IMR-90 (cell line): ENCODE results near the gene ANKRD16. TPM values are rescaled to one million over a fixed set of nuclear protein-coding genes. Genes with fewer than 3 reads are reported as not detected.

Experiments used
- ATAC-seq: fragments of 200-7000 bp; cut with Tn5 transposase; 2 replicates; pipeline ENCODE4 v1.9.1; 2020; ENCODE audit warnings: low read depth, mild to moderate bottlenecking, moderate library complexity
- BruUV-seq: library from RNA; stranded (reverse); fragments of 400-500 nt; replicated peaks from 2 replicates; lab custom pipeline; 2021; lab: Mats Ljungman, UMichigan
- CTCF ChIA-PET: fragments of 300-600 bp; formaldehyde crosslinking; extraction: SDS; loops from one replicate; lab custom pipeline; 2021; ENCODE audit warnings: antibody characterized with exemption; lab: Yijun Ruan, JAX
- POLR2A ChIA-PET: fragments of 300-600 bp; sonication (Branson Sonifier 250); formaldehyde crosslinking; loops from one replicate; lab custom pipeline; 2022; ENCODE audit warnings: antibody characterized with exemption; ENCODE audit not compliant: unreplicated experiment; lab: Charles Lee
- DNase-seq: peaks from one replicate; pipeline ENCODE4 v3.0.0; 2013
- H2AFZ ChIP-seq: replicated peaks from 2 replicates; pipeline ENCODE3; 2013; ENCODE audit warnings: low read length, mild to moderate bottlenecking; ENCODE audit not compliant: poor library complexity
- H2AK5ac ChIP-seq: 2 replicates; pipeline ENCODE4 v1.6.1; 2013; ENCODE audit warnings: low read depth, low read length, inconsistent platforms
- H2AK9ac ChIP-seq: replicated peaks from 2 replicates; pipeline ENCODE3; 2013; ENCODE audit warnings: mild to moderate bottlenecking, low read depth, low read length, moderate library complexity; ENCODE audit not compliant: poor library complexity
- H2BK120ac ChIP-seq: 2 replicates; pipeline ENCODE4 v1.6.1; 2013; ENCODE audit warnings: low read depth, low read length, inconsistent platforms
- H2BK15ac ChIP-seq: 3 replicates; pipeline ENCODE4 v1.6.1; 2013; ENCODE audit warnings: low read depth, low read length, inconsistent platforms
- H2BK20ac ChIP-seq: 2 replicates; pipeline ENCODE4 v1.6.1; 2013; ENCODE audit warnings: low read depth, mild to moderate bottlenecking, inconsistent platforms, low read length, moderate library complexity
- H2BK5ac ChIP-seq: 2 replicates; pipeline ENCODE4 v1.6.1; 2013; ENCODE audit warnings: mild to moderate bottlenecking, low read depth, low read length, inconsistent platforms; ENCODE audit not compliant: poor library complexity, severe bottlenecking
- H3K14ac ChIP-seq: replicated peaks from 2 replicates; pipeline ENCODE4 v1.6.1; 2013; ENCODE audit warnings: low read depth, low read length, inconsistent platforms
- H3K18ac ChIP-seq: 2 replicates; pipeline ENCODE4 v1.6.1; 2013; ENCODE audit warnings: low read depth, low read length, control low read depth
- H3K23ac ChIP-seq: 2 replicates; pipeline ENCODE4 v1.6.1; 2013; ENCODE audit warnings: low read depth, low read length, inconsistent platforms
- H3K27ac ChIP-seq: 2 replicates; pipeline ENCODE4 v1.5.1; 2013; ENCODE audit warnings: mild to moderate bottlenecking, control low read depth, low read length; ENCODE audit not compliant: insufficient read depth
- H3K27me3 ChIP-seq: 2 replicates; pipeline ENCODE4 v1.6.1; 2013; ENCODE audit warnings: low read length; ENCODE audit not compliant: control insufficient read depth, insufficient read depth
- H3K36me3 ChIP-seq: 2 replicates; pipeline ENCODE4 v1.6.1; 2013; ENCODE audit warnings: low read length, mixed read lengths; ENCODE audit not compliant: control insufficient read depth, insufficient read depth
- H3K4ac ChIP-seq: 2 replicates; pipeline ENCODE4 v1.6.1; 2013; ENCODE audit warnings: low read depth, low read length, inconsistent platforms
- H3K4me1 ChIP-seq: 2 replicates; pipeline ENCODE4 v1.6.1; 2013; ENCODE audit warnings: low read length, mixed read lengths; ENCODE audit not compliant: control insufficient read depth, insufficient read depth
- H3K4me2 ChIP-seq: 2 replicates; pipeline ENCODE4 v1.6.1; 2013; ENCODE audit warnings: low read depth, mild to moderate bottlenecking, control low read depth, low read length, moderate library complexity
- H3K4me3 ChIP-seq: 2 replicates; pipeline ENCODE4 v1.5.1; 2013; ENCODE audit warnings: low read depth, mild to moderate bottlenecking, control low read depth, low read length, moderate library complexity; ENCODE audit not compliant: insufficient read depth
- H3K56ac ChIP-seq: 2 replicates; pipeline ENCODE4 v1.6.1; 2013; ENCODE audit warnings: low read length, inconsistent platforms; ENCODE audit not compliant: insufficient read depth; ENCODE audit errors: extremely low read depth
- H3K79me1 ChIP-seq, 2 experiments: 2 replicates each; pipeline ENCODE4 v1.6.1; 2013; ENCODE audit warnings: low read length in 2 of 2, inconsistent platforms in 1 of 2, low read depth in 1 of 2
- H3K9ac ChIP-seq: 2 replicates; pipeline ENCODE4 v1.6.1; 2013; ENCODE audit warnings: low read depth, low read length, control low read depth
- H3K9me1 ChIP-seq: 2 replicates; pipeline ENCODE4 v1.6.1; 2013; ENCODE audit warnings: low read length, inconsistent platforms; ENCODE audit not compliant: insufficient read depth
- H3K9me3 ChIP-seq: 2 replicates; pipeline ENCODE4 v1.6.1; 2013; ENCODE audit warnings: low read length; ENCODE audit not compliant: control insufficient read depth, insufficient read depth
- H4K20me1 ChIP-seq: 2 replicates; pipeline ENCODE4 v1.6.1; 2013; ENCODE audit warnings: low read length, inconsistent platforms; ENCODE audit not compliant: insufficient read depth
- H4K5ac ChIP-seq: 2 replicates; pipeline ENCODE4 v1.6.1; 2013; ENCODE audit warnings: mild to moderate bottlenecking, low read depth, low read length, control low read depth
- H4K8ac ChIP-seq, 2 experiments: 2 replicates each; pipeline ENCODE4 v1.6.1; 2013; ENCODE audit warnings: low read depth in 2 of 2, low read length in 2 of 2, control low read depth in 1 of 2, inconsistent platforms in 1 of 2
- H4K91ac ChIP-seq: 2 replicates; pipeline ENCODE4 v1.6.1; 2013; ENCODE audit warnings: low read depth, low read length, inconsistent platforms; ENCODE audit not compliant: insufficient read depth
- CEBPB ChIP-seq: IDR thresholded peaks from 2 replicates; pipeline ENCODE4 v1.6.1; 2012; ENCODE audit warnings: low read depth, low read length, improper control_type of control experiment
- FOS ChIP-seq: fragments of 150-350 bp; IDR thresholded peaks from 2 replicates; pipeline ENCODE4 v1.6.1; 2016; ENCODE audit warnings: low read depth, low read length
- MAFK ChIP-seq: IDR thresholded peaks from 2 replicates; pipeline ENCODE4 v1.6.1; 2012; ENCODE audit warnings: low read depth, low read length, improper control_type of control experiment
- MAZ ChIP-seq: IDR thresholded peaks from 2 replicates; pipeline ENCODE4 v1.6.1; 2012; ENCODE audit warnings: low read depth, mild to moderate bottlenecking, low read length, improper control_type of control experiment, moderate library complexity, borderline replicate concordance
- MXI1 ChIP-seq: IDR thresholded peaks from 2 replicates; pipeline ENCODE4 v1.6.1; 2012; ENCODE audit warnings: low read depth, mild to moderate bottlenecking, low read length, moderate library complexity, borderline replicate concordance
- NFE2L2 ChIP-seq: fragments of 150-350 bp; IDR thresholded peaks from 2 replicates; pipeline ENCODE4 v1.6.1; 2016; ENCODE audit warnings: low read depth, mild to moderate bottlenecking, low read length
- RAD21 ChIP-seq: IDR thresholded peaks from 2 replicates; pipeline ENCODE4 v1.6.1; 2012; ENCODE audit warnings: low read length, improper control_type of control experiment
- RCOR1 ChIP-seq: IDR thresholded peaks from 2 replicates; pipeline ENCODE4 v1.6.1; 2012; ENCODE audit warnings: mild to moderate bottlenecking, low read length, improper control_type of control experiment; ENCODE audit not compliant: insufficient replicate concordance
- RFX5 ChIP-seq: IDR thresholded peaks from 2 replicates; pipeline ENCODE4 v1.8.0; 2012; ENCODE audit warnings: low read depth, mild to moderate bottlenecking, low read length, moderate library complexity
- WGBS, 2 experiments: methylation state at CpG; one replicate each; pipeline versions ENCODE4 v1.1.5 to v1.1.7; 2013; ENCODE audit warnings: missing lambda C conversion rate in 2 of 2; ENCODE audit not compliant: insufficient read length in 1 of 2; ENCODE audit errors: extremely low coverage in 2 of 2; 5-methylcytosine and 5-hydroxymethylcytosine counted together
- dilution Hi-C: fragments of 300-500 bp; cut with HindIII; formaldehyde crosslinking; loops from one replicate; pipeline ENCODE4 v1.14.3; 2018; ENCODE audit warnings: low sequenced_read_pairs; ENCODE audit not compliant: unreplicated experiment
- in situ Hi-C: fragments of 300-500 bp; cut with MboI; formaldehyde crosslinking; loops from 3 replicates; pipeline ENCODE4 v1.14.3; 2019; ENCODE audit warnings: low sequenced_read_pairs, inconsistent platforms, mixed read lengths
- intact Hi-C: fragments of 100-400 bp; cut with micrococcal nuclease; formaldehyde crosslinking; loops from 2 replicates; pipeline ENCODE4 v1.10.0; 2022
- polyA plus RNA-seq, 3 experiments: library from polyadenylated mRNA; depleted of rRNA; stranded (reverse); fragments of >200 nt; gene quantifications; 2 replicates each; pipeline ENCODE4 v1.2.3, GENCODE V29; 2012; ENCODE audit warnings: low replicate concordance in 1 of 3
- total RNA-seq: library from RNA; depleted of rRNA; stranded (reverse); fragments of >200 nt; gene quantifications from 2 replicates; pipeline ENCODE4 v1.2.3, GENCODE V29; 2012
- TF ChIP-seq, protein P1 (sequence below): conservative IDR thresholded peaks from 2 replicates; pipeline ENCODE4 v1.5.1; 2012; ENCODE audit warnings: mild to moderate bottlenecking, low read depth, low read length, improper control_type of control experiment
- TF ChIP-seq, protein P2 (sequence below): fragments of 150-350 bp; IDR thresholded peaks from 2 replicates; pipeline ENCODE4 v1.6.1; 2017; ENCODE audit warnings: mild to moderate bottlenecking, antibody characterized with exemption, low read length, low read depth
- TF ChIP-seq, protein P3 (sequence below): fragments of 150-350 bp; IDR thresholded peaks from 2 replicates; pipeline ENCODE4 v1.6.1; 2016; ENCODE audit warnings: low read depth, mild to moderate bottlenecking, low read length, moderate library complexity, borderline replicate concordance

ANKRD16 gene
- total and polyA plus RNA-seq, 2 of the 4 experiments (the other 2 are of a cell fraction) = 5.1 to 5.7 TPM

DNA sequence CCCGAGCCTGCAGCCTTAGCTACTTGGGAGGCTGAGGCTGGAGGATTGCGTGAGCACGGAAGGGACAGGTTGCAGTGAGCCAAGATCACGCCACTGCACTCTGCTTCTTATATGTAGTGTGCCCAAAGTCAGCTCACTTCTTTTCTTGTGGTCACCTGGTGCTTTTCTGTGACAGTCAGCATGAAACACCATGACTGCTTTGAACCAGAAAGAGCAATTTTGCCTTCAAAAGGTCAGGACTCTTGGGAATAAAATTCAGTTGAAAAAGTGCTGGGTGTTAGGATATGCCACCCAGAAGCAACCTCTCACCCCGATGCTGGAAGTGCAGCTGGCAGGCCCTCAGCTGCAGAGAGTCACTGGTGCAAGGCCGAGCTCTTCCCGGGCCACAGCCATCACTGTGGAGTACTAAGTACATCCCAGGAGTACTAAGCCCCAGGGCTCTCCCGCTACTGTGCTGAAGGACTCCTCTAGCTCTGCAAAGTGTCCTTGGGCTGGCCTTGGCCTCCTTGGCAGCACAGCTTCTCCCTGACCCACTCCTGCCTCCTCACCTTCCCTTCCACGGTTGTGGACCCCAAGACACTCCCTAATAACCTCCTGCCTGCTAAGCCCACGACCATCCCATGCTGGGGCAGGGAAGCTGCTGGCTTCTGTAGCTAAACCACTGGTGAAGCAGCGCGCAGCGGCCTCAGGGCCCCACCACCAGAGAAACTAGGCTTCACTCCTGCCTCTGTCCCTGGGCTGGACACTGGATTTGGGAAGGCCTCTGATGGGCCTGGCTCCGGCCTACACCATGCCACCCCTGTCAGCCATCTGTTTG lies 58.9 kb downstream of the ANKRD16 start:
- no peak overlapping the region for H3K27ac ChIP-seq
- TF ChIP-seq RCOR1 = no peak
- no peak for TF ChIP-seq FOS
- no peak for TF ChIP-seq RAD21
- no peak for TF ChIP-seq MAZ
- TF ChIP-seq, protein P1, sequence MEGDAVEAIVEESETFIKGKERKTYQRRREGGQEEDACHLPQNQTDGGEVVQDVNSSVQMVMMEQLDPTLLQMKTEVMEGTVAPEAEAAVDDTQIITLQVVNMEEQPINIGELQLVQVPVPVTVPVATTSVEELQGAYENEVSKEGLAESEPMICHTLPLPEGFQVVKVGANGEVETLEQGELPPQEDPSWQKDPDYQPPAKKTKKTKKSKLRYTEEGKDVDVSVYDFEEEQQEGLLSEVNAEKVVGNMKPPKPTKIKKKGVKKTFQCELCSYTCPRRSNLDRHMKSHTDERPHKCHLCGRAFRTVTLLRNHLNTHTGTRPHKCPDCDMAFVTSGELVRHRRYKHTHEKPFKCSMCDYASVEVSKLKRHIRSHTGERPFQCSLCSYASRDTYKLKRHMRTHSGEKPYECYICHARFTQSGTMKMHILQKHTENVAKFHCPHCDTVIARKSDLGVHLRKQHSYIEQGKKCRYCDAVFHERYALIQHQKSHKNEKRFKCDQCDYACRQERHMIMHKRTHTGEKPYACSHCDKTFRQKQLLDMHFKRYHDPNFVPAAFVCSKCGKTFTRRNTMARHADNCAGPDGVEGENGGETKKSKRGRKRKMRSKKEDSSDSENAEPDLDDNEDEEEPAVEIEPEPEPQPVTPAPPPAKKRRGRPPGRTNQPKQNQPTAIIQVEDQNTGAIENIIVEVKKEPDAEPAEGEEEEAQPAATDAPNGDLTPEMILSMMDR = no peak
- TF ChIP-seq RFX5 = no peak
- TF ChIP-seq MXI1 = no peak
- TF ChIP-seq, protein P2, sequence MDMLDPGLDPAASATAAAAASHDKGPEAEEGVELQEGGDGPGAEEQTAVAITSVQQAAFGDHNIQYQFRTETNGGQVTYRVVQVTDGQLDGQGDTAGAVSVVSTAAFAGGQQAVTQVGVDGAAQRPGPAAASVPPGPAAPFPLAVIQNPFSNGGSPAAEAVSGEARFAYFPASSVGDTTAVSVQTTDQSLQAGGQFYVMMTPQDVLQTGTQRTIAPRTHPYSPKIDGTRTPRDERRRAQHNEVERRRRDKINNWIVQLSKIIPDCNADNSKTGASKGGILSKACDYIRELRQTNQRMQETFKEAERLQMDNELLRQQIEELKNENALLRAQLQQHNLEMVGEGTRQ = no peak
- TF ChIP-seq MAFK = no peak
- TF ChIP-seq, protein P3, sequence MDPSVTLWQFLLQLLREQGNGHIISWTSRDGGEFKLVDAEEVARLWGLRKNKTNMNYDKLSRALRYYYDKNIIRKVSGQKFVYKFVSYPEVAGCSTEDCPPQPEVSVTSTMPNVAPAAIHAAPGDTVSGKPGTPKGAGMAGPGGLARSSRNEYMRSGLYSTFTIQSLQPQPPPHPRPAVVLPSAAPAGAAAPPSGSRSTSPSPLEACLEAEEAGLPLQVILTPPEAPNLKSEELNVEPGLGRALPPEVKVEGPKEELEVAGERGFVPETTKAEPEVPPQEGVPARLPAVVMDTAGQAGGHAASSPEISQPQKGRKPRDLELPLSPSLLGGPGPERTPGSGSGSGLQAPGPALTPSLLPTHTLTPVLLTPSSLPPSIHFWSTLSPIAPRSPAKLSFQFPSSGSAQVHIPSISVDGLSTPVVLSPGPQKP = no peak
- TF ChIP-seq CEBPB = no peak
- no peak for TF ChIP-seq NFE2L2
- H4K8ac ChIP-seq = no peak overlapping the region
- H3K4me1 ChIP-seq = no peaks in the 10 kb centered on the region
- no peaks in the 10 kb centered on the region for H3K27me3 ChIP-seq
- no peaks in the 10 kb centered on the region for H3K36me3 ChIP-seq
- dilution Hi-C loops (no loop called here), in situ Hi-C loops (no loop called here), intact Hi-C loops (no loop called here)
- H3K9me3 ChIP-seq = no peaks in the 10 kb centered on the region
- peaks cover 5% of the 10 kb centered on the region; the same call in 1 of the 2 replicates for H3K9me1 ChIP-seq
- H3K79me1 ChIP-seq = no peaks in the 10 kb centered on the region
- H3K4ac ChIP-seq = no peak overlapping the region
- no peak overlapping the region for H3K18ac ChIP-seq
- ATAC-seq (no peak), DNase-seq (no peak)
- BruUV-seq = no TSS peak
- no peaks in the 10 kb centered on the region; the same call in 1 of the 2 replicates for H4K20me1 ChIP-seq
- no peak overlapping the region for H3K14ac ChIP-seq
- H3K4me3 ChIP-seq = no peak overlapping the region
- H2AFZ ChIP-seq = peak overlapping the region; percentile 58
- H2BK15ac ChIP-seq = no peak overlapping the region
- no peak overlapping the region for H3K4me2 ChIP-seq
- H4K91ac ChIP-seq = no peak overlapping the region
- no peak overlapping the region for H2BK120ac ChIP-seq
- ChIA-PET CTCF (interaction anchor here (0.8 kb wide), 1 partner anchor 30 kb away, joined by 3 read pairs; no protein-coding TSS in a partner anchor), POLR2A (interaction anchor here (0.5 kb wide), 1 partner anchor 13 kb away, joined by 4 read pairs; no protein-coding TSS in a partner anchor)
- no peak overlapping the region for H2BK20ac ChIP-seq
- H3K56ac ChIP-seq = no peak overlapping the region
- no peak overlapping the region for H2BK5ac ChIP-seq
- no peak overlapping the region for H2AK5ac ChIP-seq
- H4K5ac ChIP-seq = no peak overlapping the region
- no peak overlapping the region for H2AK9ac ChIP-seq
- WGBS, 2 experiments = 96% methylated on average over 6 of the region's 14 CpGs; no CpG with 5 or more reads in 1 of the 2 experiments
- H3K9ac ChIP-seq = no peak overlapping the region
- no peak overlapping the region for H3K23ac ChIP-seq
